Esophagus squamous epithelium (tissue), 5 donors: Measurements from ENCODE around the gene SMYD3. TPM values are rescaled to one million over a fixed set of nuclear protein-coding genes. Genes with fewer than 3 reads are reported as not detected.
"Not testable (repeated sequence)": the region's sequence is repeated elsewhere in the genome, so short reads cannot be mapped to it uniquely, and the experiment has no call there.

Source experiments
- DNase-seq: peaks from one replicate; lab custom pipeline; 2025; lab: John Stamatoyannopoulos, UW
- H3K27ac ChIP-seq, 4 donors: fragments of 200-600 bp; sonication (generic); one replicate each; pipeline ENCODE4 v1.5.1; 2016 to 2019; ENCODE audit warnings: mild to moderate bottlenecking in 1 of 4
- H3K27me3 ChIP-seq, 4 donors: fragments of 200-600 bp; sonication (generic); 1 replicate in 3 of 4; 2 replicates in 1 of 4; pipeline versions ENCODE4 v1.5.1 to v1.6.0; 2017 to 2021; ENCODE audit warnings: antibody characterized with exemption in 1 of 4
- H3K36me3 ChIP-seq, 3 donors: fragments of 200-600 bp; sonication (generic); one replicate each; pipeline ENCODE4 v1.5.1; 2016 to 2019
- H3K4me1 ChIP-seq, 3 donors: fragments of 200-600 bp; sonication (generic); one replicate each; pipeline ENCODE4 v1.5.1; 2017 to 2019
- H3K4me3 ChIP-seq, 4 donors: fragments of 200-600 bp; sonication (generic); 1 replicate in 3 of 4; 2 replicates in 1 of 4; pipeline ENCODE4 v1.5.1; 2016 to 2019; ENCODE audit warnings: mild to moderate bottlenecking in 2 of 4, moderate library complexity in 1 of 4
- H3K9me3 ChIP-seq, 3 donors: fragments of 200-600 bp; sonication (generic); one replicate each; pipeline ENCODE4 v1.5.1; 2016 to 2019
- CTCF ChIP-seq, 6 experiments: fragments of 450-650 bp in 4 of 6; fragments of 200-600 bp in 2 of 6; sonication (generic) in 2 of 6; IDR thresholded peaks; one replicate each; pipeline ENCODE4 v1.5.1; 2016 to 2019; ENCODE audit warnings: antibody characterized with exemption in 6 of 6, mild to moderate bottlenecking in 4 of 6, moderate library complexity in 4 of 6
- POLR2A ChIP-seq, 4 donors: fragments of 450-650 bp; IDR thresholded peaks; one replicate each; pipeline ENCODE4 v1.6.1; 2017; ENCODE audit warnings: antibody characterized with exemption in 4 of 4, mild to moderate bottlenecking in 4 of 4, moderate library complexity in 3 of 4
- WGBS, 2 donors: methylation state at CpG; one replicate each; pipeline ENCODE4 v1.1.5; 2018; 5-methylcytosine and 5-hydroxymethylcytosine counted together
- intact Hi-C: fragments of 100-400 bp; cut with DNase I; formaldehyde crosslinking; loops from one replicate; pipeline ENCODE4 v1.15.0; 2022
- total RNA-seq, 4 donors: library from RNA; depleted of rRNA; stranded (reverse); fragments of >200 nt; gene quantifications; one replicate each; pipeline ENCODE4 v1.1.0, GENCODE V29; 2016
- donor health status: DM: yes; HTN: yes; CAD: no.

The SMYD3 gene
- total RNA-seq, 4 donors from 2014 or later, result 8.4 to 15.8 (median 11.5) TPM

GRCh38 chr1:245748240-245748639, 758.8 kb downstream of the SMYD3 start:
- no peak for DNase-seq
- TF ChIP-seq CTCF (IDR thresholded peaks at IDR 0.05) (no peak), POLR2A (IDR thresholded peaks at IDR 0.05) (no peak)
- WGBS, 2 donors, result 90 to 94% methylated on average over 5 to 10 of the region's 10 CpGs
- no peak overlapping the region for H3K27ac ChIP-seq
- H3K27me3 ChIP-seq, result no peaks in the 10 kb centered on the region
- peaks cover 0 to 16% (median 0%) of the 10 kb centered on the region in 3 donors for H3K36me3 ChIP-seq
- intact Hi-C loops, result no loop called here
- no peaks in the 10 kb centered on the region for H3K9me3 ChIP-seq
- H3K4me1 ChIP-seq, result no peaks in the 10 kb centered on the region
- no peak overlapping the region for H3K4me3 ChIP-seq

- intact Hi-C loops, result no loop called here
These were observed 764.2 kb downstream of the SMYD3 start for GRCh38 chr1:245742896-245743295.

GRCh38 chr1:245740336-245740735, 766.7 kb downstream of the SMYD3 start:
- H3K36me3 ChIP-seq, H3K9me3 ChIP-seq, H3K27me3 ChIP-seq, DNase-seq, intact Hi-C loops, H3K4me1 ChIP-seq, H3K27ac ChIP-seq, H3K4me3 ChIP-seq: not testable (repeated sequence)
- 93 to 100% methylated on average over 1 of the region's 1 CpG for WGBS, 2 donors

More at GRCh38 chr1:245742896-245743295, 764.2 kb downstream of the SMYD3 start:
- Histone ChIP-seq H3K27me3 (no peaks in the 10 kb centered on the region), H3K4me1 (no peaks in the 10 kb centered on the region), H3K36me3 (peaks cover 0 to 6% (median 0%) of the 10 kb centered on the region in 3 donors), H3K4me3 (no peak overlapping the region), H3K9me3 (no peaks in the 10 kb centered on the region), H3K27ac (no peak overlapping the region)
- TF ChIP-seq CTCF (IDR thresholded peaks at IDR 0.05) (no peak), POLR2A (IDR thresholded peaks at IDR 0.05) (no peak)
- 76 to 77% methylated on average over 8 to 9 of the region's 9 CpGs for WGBS, 2 donors
- no peak for DNase-seq

GRCh38 chr1:245730801-245731200, 776.3 kb downstream of the SMYD3 start:
- DNase-seq, result no peak
- H3K4me3 ChIP-seq, result no peak overlapping the region
- H3K9me3 ChIP-seq, result no peaks in the 10 kb centered on the region
- H3K4me1 ChIP-seq, result no peaks in the 10 kb centered on the region
- no peaks in the 10 kb centered on the region for H3K27me3 ChIP-seq
- no peak overlapping the region for H3K27ac ChIP-seq
- TF ChIP-seq CTCF (IDR thresholded peaks at IDR 0.05) (no peak), POLR2A (IDR thresholded peaks at IDR 0.05) (no peak)
- intact Hi-C loops, result no loop called here
- H3K36me3 ChIP-seq, result no peaks in the 10 kb centered on the region
- WGBS, 2 donors, result 78% methylated on average over 2 of the region's 2 CpGs

GRCh38 chr1:245728035-245728434, 779.0 kb downstream of the SMYD3 start:
- H3K27ac ChIP-seq, result not testable (repeated sequence)

GRCh38 chr1:245721488-245721887, 785.6 kb downstream of the SMYD3 start:
- Histone ChIP-seq H3K9me3 (no peaks in the 10 kb centered on the region), H3K4me1 (peaks cover 0 to 5% (median 0%) of the 10 kb centered on the region in 3 donors), H3K27me3 (no peaks in the 10 kb centered on the region), H3K27ac (no peak overlapping the region), H3K36me3 (no peaks in the 10 kb centered on the region), H3K4me3 (no peak overlapping the region)
- intact Hi-C loops, result no loop called here
- TF ChIP-seq POLR2A (IDR thresholded peaks at IDR 0.05) (no peak), CTCF (IDR thresholded peaks at IDR 0.05) (no peak)
- 60 to 100% methylated on average over 1 to 2 of the region's 4 CpGs for WGBS, 2 donors
- no peak for DNase-seq

More at GRCh38 chr1:245728035-245728434, 779.0 kb downstream of the SMYD3 start:
- intact Hi-C loops, H3K4me1 ChIP-seq, DNase-seq, H3K36me3 ChIP-seq, H3K4me3 ChIP-seq, H3K27me3 ChIP-seq, H3K9me3 ChIP-seq: not testable (repeated sequence)
- 78 to 90% methylated on average over 3 of the region's 3 CpGs for WGBS, 2 donors
